A673 (cell line): ENCODE results near the gene EIF2D. TPM values are rescaled to one million over a fixed set of nuclear protein-coding genes. Genes with fewer than 3 reads are reported as not detected.

ENCODE experiments used
- BruUV-seq: library from RNA; stranded (reverse); fragments of 400-500 nt; replicated peaks from 2 replicates; lab custom pipeline; 2021; lab: Mats Ljungman, UMichigan
- CTCF ChIA-PET: fragments of 300-600 bp; sonication (Branson Sonifier 250); formaldehyde crosslinking; loops from one replicate; lab custom pipeline; 2022; ENCODE audit warnings: antibody characterized with exemption; lab: Charles Lee
- POLR2A ChIA-PET: fragments of 300-600 bp; sonication (Branson Sonifier 250); formaldehyde crosslinking; loops from one replicate; lab custom pipeline; 2022; ENCODE audit warnings: antibody characterized with exemption; ENCODE audit not compliant: low non-redundant PET; lab: Charles Lee
- DNase-seq: peaks from one replicate; pipeline ENCODE4 v3.0.0-alpha.2; 2015; ENCODE audit warnings: low spot score
- H3K27ac ChIP-seq: fragments of 200-600 bp; sonication (generic); 2 replicates; pipeline ENCODE4 v1.5.1; 2016; ENCODE audit warnings: mixed run types, low read depth, mild to moderate bottlenecking, mixed read lengths, antibody characterized with exemption, low read length; ENCODE audit not compliant: poor library complexity, severe bottlenecking
- H3K27me3 ChIP-seq: fragments of 200-600 bp; sonication (generic); replicated peaks from 2 replicates; pipeline ENCODE4 v1.6.1; 2017; ENCODE audit warnings: mixed run types, low read depth, mild to moderate bottlenecking, mixed read lengths, antibody characterized with exemption, low read length; ENCODE audit not compliant: insufficient read depth, poor library complexity
- H3K36me3 ChIP-seq: fragments of 200-600 bp; sonication (generic); 2 replicates; pipeline ENCODE4 v1.6.1; 2016; ENCODE audit warnings: mixed run types, mild to moderate bottlenecking, mixed read lengths, antibody characterized with exemption, low read length; ENCODE audit not compliant: insufficient read depth, poor library complexity, severe bottlenecking
- H3K4me1 ChIP-seq: fragments of 200-600 bp; sonication (generic); 2 replicates; pipeline ENCODE4 v1.6.1; 2017; ENCODE audit warnings: mixed run types, mild to moderate bottlenecking, mixed read lengths, antibody characterized with exemption, low read length; ENCODE audit not compliant: insufficient read depth, poor library complexity, severe bottlenecking
- H3K4me3 ChIP-seq: fragments of 200-600 bp; sonication (generic); 2 replicates; pipeline ENCODE4 v1.5.1; 2016; ENCODE audit warnings: low read depth, mixed run types, mild to moderate bottlenecking, mixed read lengths, low read length; ENCODE audit not compliant: poor library complexity, severe bottlenecking
- H3K9me3 ChIP-seq: fragments of 200-600 bp; sonication (generic); 2 replicates; pipeline ENCODE4 v1.6.1; 2016; ENCODE audit warnings: mixed run types, low read depth, mild to moderate bottlenecking, mixed read lengths, antibody characterized with exemption, low read length; ENCODE audit not compliant: poor library complexity, severe bottlenecking
- EZH2 ChIP-seq: fragments of 200-600 bp; sonication (generic); IDR thresholded peaks from 2 replicates; pipeline ENCODE4 v1.6.1; 2017; ENCODE audit warnings: borderline replicate concordance, low read depth, mild to moderate bottlenecking, mixed read lengths, antibody characterized with exemption, low read length; ENCODE audit not compliant: poor library complexity, severe bottlenecking
- intact Hi-C: fragments of 100-400 bp; cut with micrococcal nuclease; formaldehyde crosslinking; loops from one replicate; pipeline ENCODE4 v1.10.0; 2022; ENCODE audit not compliant: unreplicated experiment
- total RNA-seq: library from RNA; stranded (reverse); gene quantifications from 2 replicates; pipeline ENCODE4 v1.2.3, GENCODE V29; 2021
- TF ChIP-seq, protein P1 (sequence below): fragments of 300-800, 200-600 bp; sonication (generic); conservative IDR thresholded peaks from 2 replicates; pipeline ENCODE4 v1.5.1; 2017; ENCODE audit warnings: low read depth, mild to moderate bottlenecking, antibody characterized with exemption, low read length, moderate library complexity, mixed read lengths

Gene EIF2D
- total RNA-seq, 1 experiment from 2014 or later, result 32.6 TPM

DNA sequence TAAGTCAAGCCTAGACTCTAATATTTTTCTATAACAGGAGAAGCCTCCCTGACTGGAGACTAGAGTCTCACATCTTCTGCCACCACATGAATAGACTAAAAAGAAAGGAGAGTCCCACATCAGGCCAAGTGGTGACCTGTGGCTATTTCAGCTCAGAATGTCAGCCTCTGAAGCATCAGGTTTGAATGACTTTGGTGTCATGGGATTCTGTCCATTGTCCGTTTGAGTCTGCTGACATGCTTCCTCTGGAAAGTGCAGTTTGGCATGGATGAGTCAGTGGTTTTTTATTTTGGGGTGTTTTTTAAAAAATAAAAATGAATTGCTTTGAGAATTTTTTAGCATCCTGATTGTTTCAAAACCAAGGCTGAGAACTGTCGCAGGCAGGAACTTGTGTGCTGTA lies 42.6 kb upstream of the EIF2D start:
- Histone ChIP-seq H3K4me3 (no peak overlapping the region), H3K9me3 (no peaks in the 10 kb centered on the region), H3K27ac (no peak overlapping the region), H3K4me1 (no peaks in the 10 kb centered on the region), H3K27me3 (no peaks in the 10 kb centered on the region), H3K36me3 (no peaks in the 10 kb centered on the region)
- TF ChIP-seq, protein P1, sequence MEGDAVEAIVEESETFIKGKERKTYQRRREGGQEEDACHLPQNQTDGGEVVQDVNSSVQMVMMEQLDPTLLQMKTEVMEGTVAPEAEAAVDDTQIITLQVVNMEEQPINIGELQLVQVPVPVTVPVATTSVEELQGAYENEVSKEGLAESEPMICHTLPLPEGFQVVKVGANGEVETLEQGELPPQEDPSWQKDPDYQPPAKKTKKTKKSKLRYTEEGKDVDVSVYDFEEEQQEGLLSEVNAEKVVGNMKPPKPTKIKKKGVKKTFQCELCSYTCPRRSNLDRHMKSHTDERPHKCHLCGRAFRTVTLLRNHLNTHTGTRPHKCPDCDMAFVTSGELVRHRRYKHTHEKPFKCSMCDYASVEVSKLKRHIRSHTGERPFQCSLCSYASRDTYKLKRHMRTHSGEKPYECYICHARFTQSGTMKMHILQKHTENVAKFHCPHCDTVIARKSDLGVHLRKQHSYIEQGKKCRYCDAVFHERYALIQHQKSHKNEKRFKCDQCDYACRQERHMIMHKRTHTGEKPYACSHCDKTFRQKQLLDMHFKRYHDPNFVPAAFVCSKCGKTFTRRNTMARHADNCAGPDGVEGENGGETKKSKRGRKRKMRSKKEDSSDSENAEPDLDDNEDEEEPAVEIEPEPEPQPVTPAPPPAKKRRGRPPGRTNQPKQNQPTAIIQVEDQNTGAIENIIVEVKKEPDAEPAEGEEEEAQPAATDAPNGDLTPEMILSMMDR, result no peak
- TF ChIP-seq EZH2, result no peak
- no TSS peak for BruUV-seq
- intact Hi-C loops, result no loop called here
- ChIA-PET POLR2A (no interaction called here), CTCF (interaction anchor here (0.9 kb wide), 1 partner anchor 19 kb away, joined by 3 read pairs; the partner anchor contains the start of gene DYRK3)
- DNase-seq, result no peak

DNA sequence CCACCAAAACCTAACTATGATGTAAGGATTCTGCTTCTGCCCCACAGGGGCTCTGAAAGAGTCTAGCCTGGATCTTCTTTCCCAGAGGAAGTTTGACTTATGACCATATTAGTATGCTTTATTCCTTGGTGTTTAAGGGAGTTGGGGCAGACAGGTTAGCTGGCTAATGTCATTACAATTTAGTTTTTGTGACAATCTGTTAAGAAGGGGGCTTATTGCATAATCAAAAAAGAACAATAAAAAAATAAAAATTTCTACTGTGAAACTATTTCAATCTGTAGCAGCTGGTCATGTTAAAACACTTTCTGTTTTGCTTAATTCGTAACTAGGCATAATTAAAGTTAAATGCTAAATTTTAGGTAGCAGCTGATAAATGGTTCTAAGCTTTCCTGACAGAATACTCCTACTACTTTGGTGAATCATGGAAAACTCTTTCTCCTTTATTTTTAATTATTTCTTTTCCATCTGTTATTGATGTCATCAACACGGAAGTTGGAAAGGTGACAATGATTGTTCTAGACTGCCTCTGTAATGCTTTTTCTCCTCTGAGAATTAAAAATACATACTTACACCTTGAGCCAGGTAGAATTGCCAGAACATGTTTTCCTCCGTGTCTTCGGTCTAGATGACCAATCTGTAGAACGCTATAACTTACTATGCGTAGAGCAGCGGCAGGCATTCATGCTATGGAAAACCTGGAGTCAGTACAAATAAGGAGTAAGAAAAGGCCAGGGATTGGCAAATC lies 41.6 kb upstream of the EIF2D start:
- H3K4me3 ChIP-seq, result no peak overlapping the region
- H3K4me1 ChIP-seq, result no peaks in the 10 kb centered on the region
- DNase-seq, result no peak
- no TSS peak for BruUV-seq
- H3K36me3 ChIP-seq, result peaks cover 4% of the 10 kb centered on the region
- H3K9me3 ChIP-seq, result no peaks in the 10 kb centered on the region
- intact Hi-C loops, result no loop called here
- CTCF ChIA-PET, result interaction anchor here (0.9 kb wide), 1 partner anchor 18 kb away, joined by 3 read pairs; the partner anchor contains the start of gene DYRK3
- TF ChIP-seq, protein P1, result no peak
- TF ChIP-seq EZH2, result no peak
- H3K27ac ChIP-seq, result no peak overlapping the region
- POLR2A ChIA-PET, result no interaction called here
- H3K27me3 ChIP-seq, result no peaks in the 10 kb centered on the region

DNA sequence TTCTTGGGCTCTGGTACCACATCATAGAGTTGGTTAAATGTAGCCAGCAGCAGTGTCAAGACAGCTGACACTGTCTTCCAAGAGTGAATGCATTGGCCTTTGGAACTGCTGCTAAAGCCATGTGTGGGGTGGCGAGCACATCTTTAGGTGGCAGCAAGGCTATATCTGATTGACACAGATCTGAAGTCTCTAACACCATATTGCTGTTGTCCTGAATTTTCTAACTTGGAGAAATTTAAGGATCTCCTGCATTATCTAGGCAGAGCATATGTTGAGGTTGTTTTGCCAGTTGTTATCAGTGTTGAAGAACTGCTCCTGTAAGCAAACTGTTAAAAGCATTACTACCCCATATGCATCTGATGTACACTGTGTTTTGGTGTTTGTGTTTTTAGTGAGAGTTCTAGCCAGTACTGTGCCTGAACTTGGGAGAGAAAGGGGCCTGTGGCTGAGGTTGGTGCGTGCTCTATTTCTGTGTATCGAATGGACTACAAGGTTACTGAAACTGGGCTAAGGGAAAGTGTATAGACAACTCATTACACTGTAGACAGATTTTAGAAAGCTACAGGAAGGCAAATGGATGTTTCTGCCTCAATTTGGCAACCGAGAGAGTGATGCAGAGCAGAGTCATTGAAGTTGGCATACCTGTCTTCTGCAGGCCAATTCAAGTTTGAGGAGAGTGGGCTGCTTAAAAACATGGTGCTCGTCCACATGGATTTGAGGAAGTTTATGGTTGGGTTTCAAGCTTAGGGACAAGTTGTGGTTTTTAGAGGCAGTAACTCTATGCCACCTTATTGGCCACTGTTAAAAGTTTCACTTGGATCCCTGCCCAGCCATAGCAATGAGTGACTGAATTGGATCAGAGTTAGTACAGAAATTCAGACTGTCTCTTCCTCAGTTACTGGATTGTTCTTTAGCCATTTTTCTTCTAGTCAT lies 40.0 kb upstream of the EIF2D start:
- H3K9me3 ChIP-seq, result no peaks in the 10 kb centered on the region
- no peak overlapping the region for H3K4me3 ChIP-seq
- no peaks in the 10 kb centered on the region for H3K27me3 ChIP-seq
- H3K4me1 ChIP-seq, result no peaks in the 10 kb centered on the region
- no peak for DNase-seq
- peaks cover 21% of the 10 kb centered on the region for H3K36me3 ChIP-seq
- H3K27ac ChIP-seq, result no peak overlapping the region
- TF ChIP-seq, protein P1, result no peak
- TF ChIP-seq EZH2, result no peak
- no TSS peak for BruUV-seq
- CTCF ChIA-PET, result no interaction called here
- intact Hi-C loops, result no loop called here
- POLR2A ChIA-PET, result no interaction called here
